Ovary (tissue), 9 donors: ENCODE data around the gene MEGF10. TPM values are rescaled to one million over a fixed set of nuclear protein-coding genes. Genes with fewer than 3 reads are reported as not detected.

ENCODE experiments used
- DNase-seq, 5 donors: peaks; one replicate each; pipeline ENCODE4 v3.0.0-alpha.2; 2019 to 2020
- H3K27ac ChIP-seq, 2 donors: fragments of 200-600 bp; one replicate each; pipeline versions ENCODE4 v1.5.1 to v1.8.0; 2019 to 2022
- H3K27me3 ChIP-seq: fragments of 200-600 bp; one replicate; pipeline ENCODE4 v1.8.0; 2022
- H3K36me3 ChIP-seq: fragments of 200-600 bp; sonication (generic); one replicate; pipeline ENCODE4 v1.5.1; 2019
- H3K4me1 ChIP-seq: one replicate; pipeline ENCODE4 v1.8.1; 2013; ENCODE audit warnings: mild to moderate bottlenecking, moderate library complexity; ENCODE audit not compliant: insufficient read depth
- H3K4me3 ChIP-seq: fragments of 200-600 bp; sonication (generic); one replicate; pipeline ENCODE4 v1.5.1; 2017
- H3K9me3 ChIP-seq, 2 donors: fragments of 200-600 bp in 1 of 2; sonication (generic) in 1 of 2; one replicate each; pipeline versions ENCODE4 v1.5.1 to v1.8.1; 2013 to 2019; ENCODE audit warnings: mild to moderate bottlenecking in 1 of 2, moderate library complexity in 1 of 2
- CTCF ChIP-seq, 3 donors: fragments of 450-650 bp in 2 of 3; fragments of 200-600 bp in 1 of 3; IDR thresholded peaks; one replicate each; pipeline versions ENCODE4 v1.5.1 to v1.8.0; 2016 to 2022; ENCODE audit warnings: antibody characterized with exemption in 3 of 3, mild to moderate bottlenecking in 1 of 3
- EP300 ChIP-seq: sonication (generic); formaldehyde crosslinking; IDR thresholded peaks from one replicate; pipeline ENCODE4 v1.6.1; 2017; ENCODE audit warnings: antibody characterized with exemption
- POLR2A ChIP-seq: fragments of 450-650 bp; IDR thresholded peaks from one replicate; pipeline ENCODE4 v1.6.1; 2017; ENCODE audit warnings: antibody characterized with exemption, mild to moderate bottlenecking, moderate library complexity
- WGBS, 3 donors: extraction: QIAGEN DNeasy Blood & Tissue Kit in 1 of 3; methylation state at CpG; one replicate each; pipeline versions ENCODE4 v1.1.5 to v1.1.7; 2013 to 2017; 5-methylcytosine and 5-hydroxymethylcytosine counted together
- intact Hi-C, 4 donors: fragments of 100-400 bp; cut with DNase I; formaldehyde crosslinking; loops; one replicate each; pipeline versions ENCODE4 v1.11.0 to v1.15.1; 2022 to 2023
- polyA plus RNA-seq, 2 donors: library from polyadenylated mRNA; stranded (reverse); fragments of 200-250 nt in 1 of 2; fragments of 350-450 nt in 1 of 2; fragmentation: Illumina TruSeq in 1 of 2; extraction: RNeasy Lipid Tissue Mini Kit (QIAGEN cat#74804) in 1 of 2; gene quantifications; one replicate each; pipeline ENCODE4 v1.2.3, GENCODE V29; 2013 to 2014
- total RNA-seq, 7 donors: library from RNA; depleted of rRNA in 2 of 7; stranded (reverse); fragments of >200 nt in 2 of 7; fragmentation: NEBNext Ultra II Directional in 3 of 7; extraction: Animal tissue kit (Norgen Biotek cat#: 25700) in 3 of 7; gene quantifications; one replicate each; pipeline versions ENCODE4 v1.1.0 to v1.2.4, GENCODE V29; 2016 to 2023
- donor health status: DM: no; HTN: no; CAD: no; lungs with moderate emphysema.
- donor health status: DM: no; HTN: no; CAD: no.
- donor health status: Bipolar disorder and iron deficiency.
- donor health status: DM: yes; HTN: yes; CAD: no.
- donor health status: DM: no; HTN: no; CAD: no.
- donor health status: DM: yes; HTN: yes; CAD: no.

Gene MEGF10
- total and polyA plus RNA-seq, 9 donors, result 0.10 to 1.2 (median 0.51) TPM; not detected in 1

GRCh38 chr5:127342364-127342763 is 51.8 kb downstream of the MEGF10 start:
- Histone ChIP-seq H3K36me3 (no peaks in the 10 kb centered on the region), H3K4me1 (no peaks in the 10 kb centered on the region), H3K9me3 (no peaks in the 10 kb centered on the region), H3K27me3 (no peaks in the 10 kb centered on the region), H3K4me3 (no peak overlapping the region), H3K27ac (no peak overlapping the region)
- intact Hi-C loops, result no loop called here
- no peak for DNase-seq
- TF ChIP-seq EP300, result no peak
- no peak for TF ChIP-seq CTCF (IDR thresholded peaks at IDR 0.05)
- TF ChIP-seq POLR2A, result no peak
- 87 to 89% (median 88%) methylated on average over 3 of the region's 3 CpGs for WGBS, 3 donors

- no peak for TF ChIP-seq CTCF (IDR thresholded peaks at IDR 0.05)
- TF ChIP-seq POLR2A, result no peak
- TF ChIP-seq EP300, result no peak
- no peaks in the 10 kb centered on the region for H3K36me3 ChIP-seq
- H3K27me3 ChIP-seq, result no peaks in the 10 kb centered on the region
- no peak overlapping the region for H3K4me3 ChIP-seq
- WGBS, 3 donors, result 75 to 85% (median 83%) methylated on average over 3 of the region's 3 CpGs
- H3K9me3 ChIP-seq, result no peaks in the 10 kb centered on the region
- no peaks in the 10 kb centered on the region for H3K4me1 ChIP-seq
- H3K27ac ChIP-seq, result no peak overlapping the region
- no peak for DNase-seq
- intact Hi-C loops, result no loop called here
Measured at GRCh38 chr5:127343313-127343712, 52.7 kb downstream of the MEGF10 start.

- H3K27ac ChIP-seq, result no peak overlapping the region
- WGBS, 3 donors, result 72 to 87% (median 86%) methylated on average over 1 of the region's 1 CpG
- no peak for DNase-seq
- no peak overlapping the region for H3K4me3 ChIP-seq
- H3K36me3 ChIP-seq, result no peaks in the 10 kb centered on the region
- TF ChIP-seq CTCF (IDR thresholded peaks at IDR 0.05), result no peak
- TF ChIP-seq POLR2A, result no peak
- TF ChIP-seq EP300, result no peak
- H3K27me3 ChIP-seq, result no peaks in the 10 kb centered on the region
- H3K4me1 ChIP-seq, result no peaks in the 10 kb centered on the region
- intact Hi-C loops, result no loop called here
- H3K9me3 ChIP-seq, result no peaks in the 10 kb centered on the region
Measured at GRCh38 chr5:127343866-127344265, 53.3 kb downstream of the MEGF10 start.

- Histone ChIP-seq H3K4me3 (no peak overlapping the region), H3K36me3 (no peaks in the 10 kb centered on the region), H3K9me3 (no peaks in the 10 kb centered on the region), H3K4me1 (no peaks in the 10 kb centered on the region), H3K27ac (no peak overlapping the region), H3K27me3 (no peaks in the 10 kb centered on the region)
- no peak for TF ChIP-seq POLR2A
- TF ChIP-seq EP300, result no peak
- TF ChIP-seq CTCF (IDR thresholded peaks at IDR 0.05), result no peak
- DNase-seq, result no peak
- WGBS, 3 donors, result 67 to 75% (median 75%) methylated on average over 3 of the region's 3 CpGs
- intact Hi-C loops, result no loop called here
Measured at GRCh38 chr5:127344931-127345330, 54.3 kb downstream of the MEGF10 start.

GRCh38 chr5:127351418-127351817 is 60.8 kb downstream of the MEGF10 start:
- 65 to 74% (median 69%) methylated on average over 4 of the region's 4 CpGs for WGBS, 3 donors
- TF ChIP-seq CTCF (IDR thresholded peaks at IDR 0.05) (no peak), POLR2A (no peak), EP300 (no peak)
- DNase-seq, result no peak
- Histone ChIP-seq H3K36me3 (no peaks in the 10 kb centered on the region), H3K27me3 (no peaks in the 10 kb centered on the region), H3K27ac (no peak overlapping the region), H3K9me3 (no peaks in the 10 kb centered on the region), H3K4me1 (no peaks in the 10 kb centered on the region), H3K4me3 (no peak overlapping the region)
- intact Hi-C loops, result no loop called here
